Testis (tissue), 3 donors: ENCODE results near the gene NOXO1. TPM values are rescaled to one million over a fixed set of nuclear protein-coding genes. Genes with fewer than 3 reads are reported as not detected.

Experiments used
- DNase-seq: peaks from one replicate; pipeline ENCODE4 v3.0.0-alpha.2; 2019
- H3K27ac ChIP-seq, 2 donors: fragments of 200-600 bp; sonication (generic); one replicate each; pipeline ENCODE4 v1.5.1; 2019
- H3K27me3 ChIP-seq: fragments of 200-600 bp; sonication (generic); one replicate; pipeline ENCODE4 v1.5.1; 2019
- H3K36me3 ChIP-seq: fragments of 200-600 bp; sonication (generic); one replicate; pipeline ENCODE4 v1.5.1; 2017; ENCODE audit warnings: low read depth; ENCODE audit errors: missing control alignments
- H3K4me1 ChIP-seq: fragments of 200-600 bp; sonication (generic); one replicate; pipeline ENCODE4 v1.5.1; 2019
- H3K4me3 ChIP-seq, 2 donors: fragments of 200-600 bp; sonication (generic); one replicate each; pipeline ENCODE4 v1.5.1; 2017 to 2019
- H3K9me3 ChIP-seq: fragments of 200-600 bp; sonication (generic); one replicate; pipeline ENCODE4 v1.5.1; 2017
- POLR2A ChIP-seq: fragments of 450-650 bp; IDR thresholded peaks from one replicate; pipeline ENCODE4 v1.6.1; 2017; ENCODE audit warnings: antibody characterized with exemption, mild to moderate bottlenecking, moderate library complexity
- whole genome bisulfite sequencing, 2 donors: methylation state at CpG; one replicate each; pipeline ENCODE4 v1.1.5; 2018; 5-methylcytosine and 5-hydroxymethylcytosine counted together
- intact Hi-C: fragments of 100-400 bp; cut with DNase I; formaldehyde crosslinking; loops from one replicate; pipeline ENCODE4 v1.15.1; 2023; ENCODE audit warnings: low total_unique reads
- polyA plus RNA-seq: library from polyadenylated mRNA; stranded (reverse); fragments of 350-450 nt; fragmentation: Illumina TruSeq; extraction: RNeasy Lipid Tissue Mini Kit (QIAGEN cat#74804); gene quantifications from one replicate; pipeline ENCODE4 v1.2.3, GENCODE V29; 2014; ENCODE audit warnings: low read depth, low replicate concordance; ENCODE audit not compliant: insufficient read depth
- small RNA-seq, 2 donors: library from RNA; depleted of rRNA; stranded (forward); fragments of <200 nt; gene quantifications; one replicate each; pipeline ENCODE3, GENCODE V24; 2016
- total RNA-seq, 2 donors: library from RNA; depleted of rRNA; stranded (reverse); fragments of >200 nt; gene quantifications; one replicate each; pipeline ENCODE4 v1.2.3, GENCODE V29; 2016
- TF ChIP-seq, protein P1 (sequence below), 3 experiments: fragments of 450-650 bp in 2 of 3; fragments of 200-600 bp in 1 of 3; sonication (generic) in 1 of 3; IDR thresholded peaks; one replicate each; pipeline ENCODE4 v1.5.1; 2016 to 2019; ENCODE audit warnings: antibody characterized with exemption in 3 of 3, mild to moderate bottlenecking in 2 of 3, moderate library complexity in 1 of 3

The NOXO1 gene
- total and polyA plus RNA-seq, 3 donors from 2014 or later: 3.7 to 7.6 (median 4.8) TPM

DNA sequence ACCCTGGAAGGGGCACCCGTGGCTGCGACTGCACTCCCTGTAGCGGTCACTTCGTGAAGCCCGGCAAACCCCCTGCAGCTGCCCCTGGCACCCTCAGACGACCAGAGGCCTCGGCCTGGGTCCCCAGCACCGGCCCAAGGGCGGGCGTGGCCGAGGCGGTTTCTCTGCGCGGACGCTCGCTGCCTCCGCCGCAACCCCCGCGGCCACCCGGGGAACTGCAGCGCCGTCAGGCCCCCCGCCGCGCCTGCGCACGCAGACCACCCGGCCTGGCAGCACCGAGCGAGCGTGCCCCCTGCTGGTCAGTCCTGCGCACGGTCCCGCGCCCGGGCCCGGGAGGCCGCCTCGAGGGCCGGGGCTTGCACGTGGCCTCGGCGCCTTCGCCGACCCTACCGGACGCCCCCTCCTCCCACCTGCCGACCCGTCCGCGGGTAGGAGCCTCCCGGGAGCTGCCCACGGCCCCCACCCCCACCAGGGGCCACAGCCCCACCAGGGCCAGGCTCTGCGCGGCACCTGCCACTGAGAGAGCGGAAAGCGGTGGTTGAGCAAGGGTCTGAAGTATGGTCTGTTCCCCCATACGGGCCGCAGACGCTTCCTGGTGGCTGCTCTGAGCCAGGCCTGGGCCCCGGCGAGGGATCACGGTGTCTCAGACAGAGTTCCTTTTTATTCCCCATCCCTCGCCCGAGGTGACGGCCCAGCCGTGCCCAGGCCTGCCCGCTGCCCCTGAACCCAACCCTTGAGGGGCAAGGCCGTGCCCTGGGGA, 51.5 kb downstream of the NOXO1 start:
- peak; percentile 91 for DNase-seq
- intact Hi-C loops: no loop called here
- Histone ChIP-seq H3K4me3 (peak overlapping the region; percentile 56 to 72), H3K27ac (peak overlapping the region in 1 of 2 donors; percentile 81), H3K4me1 (no peaks in the 10 kb centered on the region), H3K27me3 (no peaks in the 10 kb centered on the region), H3K9me3 (no peaks in the 10 kb centered on the region), H3K36me3 (no peaks in the 10 kb centered on the region)
- TF ChIP-seq, protein P1, sequence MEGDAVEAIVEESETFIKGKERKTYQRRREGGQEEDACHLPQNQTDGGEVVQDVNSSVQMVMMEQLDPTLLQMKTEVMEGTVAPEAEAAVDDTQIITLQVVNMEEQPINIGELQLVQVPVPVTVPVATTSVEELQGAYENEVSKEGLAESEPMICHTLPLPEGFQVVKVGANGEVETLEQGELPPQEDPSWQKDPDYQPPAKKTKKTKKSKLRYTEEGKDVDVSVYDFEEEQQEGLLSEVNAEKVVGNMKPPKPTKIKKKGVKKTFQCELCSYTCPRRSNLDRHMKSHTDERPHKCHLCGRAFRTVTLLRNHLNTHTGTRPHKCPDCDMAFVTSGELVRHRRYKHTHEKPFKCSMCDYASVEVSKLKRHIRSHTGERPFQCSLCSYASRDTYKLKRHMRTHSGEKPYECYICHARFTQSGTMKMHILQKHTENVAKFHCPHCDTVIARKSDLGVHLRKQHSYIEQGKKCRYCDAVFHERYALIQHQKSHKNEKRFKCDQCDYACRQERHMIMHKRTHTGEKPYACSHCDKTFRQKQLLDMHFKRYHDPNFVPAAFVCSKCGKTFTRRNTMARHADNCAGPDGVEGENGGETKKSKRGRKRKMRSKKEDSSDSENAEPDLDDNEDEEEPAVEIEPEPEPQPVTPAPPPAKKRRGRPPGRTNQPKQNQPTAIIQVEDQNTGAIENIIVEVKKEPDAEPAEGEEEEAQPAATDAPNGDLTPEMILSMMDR (IDR thresholded peaks at IDR 0.05): peak; percentile 97 to 100 (median 100)
- no peak for TF ChIP-seq POLR2A
- 20 to 32% methylated on average over 1 to 25 of the region's 70 CpGs for WGBS, 2 donors

DNA sequence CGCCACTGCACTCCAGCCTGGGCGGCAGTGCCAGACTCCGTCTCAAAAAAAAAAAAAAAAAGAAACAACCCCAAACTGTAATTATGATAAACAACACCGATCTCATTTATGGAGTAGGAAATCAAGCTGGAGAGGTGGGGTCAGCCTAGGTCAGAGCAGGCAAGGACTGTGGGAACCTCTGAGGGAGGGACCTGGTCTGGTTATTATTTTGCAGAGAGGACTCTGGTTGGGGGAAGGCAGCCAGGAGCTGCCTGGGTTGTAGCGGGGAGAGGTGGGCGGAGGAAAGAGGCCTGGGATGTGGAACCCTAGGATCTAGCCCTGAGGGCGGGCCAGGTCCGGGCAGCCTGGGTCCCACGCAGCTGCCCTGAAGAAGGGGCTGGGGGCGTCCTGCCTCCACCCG, 52.2 kb downstream of the NOXO1 start:
- Histone ChIP-seq H3K27me3 (no peaks in the 10 kb centered on the region), H3K9me3 (no peaks in the 10 kb centered on the region), H3K4me3 (peak overlapping the region; percentile 56 to 72), H3K4me1 (no peaks in the 10 kb centered on the region), H3K27ac (peak overlapping the region in 1 of 2 donors; percentile 81), H3K36me3 (no peaks in the 10 kb centered on the region)
- intact Hi-C loops: no loop called here
- peak; percentile 35 for DNase-seq
- TF ChIP-seq, protein P1 (IDR thresholded peaks at IDR 0.05): no peak
- TF ChIP-seq POLR2A: no peak
- 10 to 11% methylated on average over 5 to 11 of the region's 11 CpGs for WGBS, 2 donors

Small RNA genes lying within 50 kb of the gene (small RNA-seq; reads per million reads assigned to genes)
- gene AC005363.2 (0 reads per million in 2 donors), gene RN7SL219P (0 reads per million in 2 donors), gene SNORA10 (0 reads per million in 2 donors), gene SNORA64 (0 reads per million in 2 donors)

Other genes with a start within 250 kb of the NOXO1 start
Only the 30 nearest of the 31 such genes appear.
- gene NME3, start 209.9 kb downstream of the NOXO1 start, total RNA-seq: 100 to 1,000 TPM; 100 to 119 TPM
- 29.3 TPM for gene NME3, start 209.9 kb downstream of the NOXO1 start, polyA plus RNA-seq
- gene EME2, start 208.7 kb downstream of the NOXO1 start, total RNA-seq: 10 to 100 TPM; 20.3 to 34.2 TPM
- 12.5 TPM for gene EME2, start 208.7 kb downstream of the NOXO1 start, polyA plus RNA-seq
- 10 to 100 TPM; 66.5 to 81.6 TPM for gene MRPS34, start 208.3 kb downstream of the NOXO1 start, total RNA-seq
- 49.2 TPM for gene MRPS34, start 208.3 kb downstream of the NOXO1 start, polyA plus RNA-seq
- gene SPSB3, start 198.9 kb downstream of the NOXO1 start, total RNA-seq: 100 to 1,000 TPM; 111 to 114 TPM
- gene SPSB3, start 198.9 kb downstream of the NOXO1 start, polyA plus RNA-seq: 43.8 TPM
- gene NUBP2, start 198.5 kb downstream of the NOXO1 start, total RNA-seq: 10 to 100 TPM; 81.5 to 90.8 TPM
- gene NUBP2, start 198.5 kb downstream of the NOXO1 start, polyA plus RNA-seq: 49.8 TPM
- 1 to 10 TPM; 3.2 to 6.7 TPM for gene IGFALS, start 187.8 kb downstream of the NOXO1 start, total RNA-seq
- 0.38 TPM for gene IGFALS, start 187.8 kb downstream of the NOXO1 start, polyA plus RNA-seq
- 100 to 1,000 TPM; 163 to 176 TPM for gene HAGH, start 154.6 kb downstream of the NOXO1 start, total RNA-seq
- 266 TPM for gene HAGH, start 154.6 kb downstream of the NOXO1 start, polyA plus RNA-seq
- 10 to 100 TPM; 57.5 to 65.8 TPM for gene FAHD1, start 154.3 kb downstream of the NOXO1 start, total RNA-seq
- 20.6 TPM for gene FAHD1, start 154.3 kb downstream of the NOXO1 start, polyA plus RNA-seq
- gene MEIOB, start 109.3 kb downstream of the NOXO1 start, total RNA-seq: 10 to 100 TPM; 34.6 to 53.9 TPM
- 53.8 TPM for gene MEIOB, start 109.3 kb downstream of the NOXO1 start, polyA plus RNA-seq
- gene HS3ST6, start 63.1 kb downstream of the NOXO1 start, total RNA-seq: 1 to 10 TPM in 1 of 2 donors, under 1 TPM in 1; 0.94 to 1.6 TPM
- 0.34 TPM for gene HS3ST6, start 63.1 kb downstream of the NOXO1 start, polyA plus RNA-seq
- 10 to 100 TPM; 17.5 to 19.8 TPM for gene MSRB1, start 38.3 kb downstream of the NOXO1 start, total RNA-seq
- gene MSRB1, start 38.3 kb downstream of the NOXO1 start, polyA plus RNA-seq: 35.2 TPM
- gene RPL3L, start 26.8 kb downstream of the NOXO1 start, total RNA-seq: 1 to 10 TPM; 7.3 to 9.8 TPM
- gene RPL3L, start 26.8 kb downstream of the NOXO1 start, polyA plus RNA-seq: 10.4 TPM
- gene NDUFB10, start 21.9 kb downstream of the NOXO1 start, total RNA-seq: 100 to 1,000 TPM; 127 to 211 TPM
- 186 TPM for gene NDUFB10, start 21.9 kb downstream of the NOXO1 start, polyA plus RNA-seq
- gene RPS2, start 16.6 kb downstream of the NOXO1 start, total RNA-seq: 1,000 to 10,000 TPM in 1 of 2 donors, 100 to 1,000 TPM in 1; 744 to 1,779 TPM
- 1,272 TPM for gene RPS2, start 16.6 kb downstream of the NOXO1 start, polyA plus RNA-seq
- 100 to 1,000 TPM in 1 of 2 donors, 10 to 100 TPM in 1; 86.7 to 210 TPM for gene RNF151, start 14.6 kb downstream of the NOXO1 start, total RNA-seq
- gene RNF151, start 14.6 kb downstream of the NOXO1 start, polyA plus RNA-seq: 153 TPM
- gene TBL3, start 9.4 kb downstream of the NOXO1 start, total RNA-seq: 100 to 1,000 TPM in 1 of 2 donors, 10 to 100 TPM in 1; 83.4 to 109 TPM
- 77.1 TPM for gene TBL3, start 9.4 kb downstream of the NOXO1 start, polyA plus RNA-seq
- 10 to 100 TPM; 25.7 to 25.8 TPM for gene GFER, start 2.7 kb upstream of the NOXO1 start, total RNA-seq
- 40.0 TPM for gene GFER, start 2.7 kb upstream of the NOXO1 start, polyA plus RNA-seq
- gene SYNGR3, start 8.5 kb upstream of the NOXO1 start, total RNA-seq: 10 to 100 TPM; 20.9 to 33.5 TPM
- 10.0 TPM for gene SYNGR3, start 8.5 kb upstream of the NOXO1 start, polyA plus RNA-seq
- gene ZNF598, start 28.4 kb upstream of the NOXO1 start, total RNA-seq: 10 to 100 TPM; 80.4 to 94.6 TPM
- 46.3 TPM for gene ZNF598, start 28.4 kb upstream of the NOXO1 start, polyA plus RNA-seq
- 1 to 10 TPM; 7.3 to 8.2 TPM for gene NPW, start 38.3 kb upstream of the NOXO1 start, total RNA-seq
- gene NPW, start 38.3 kb upstream of the NOXO1 start, polyA plus RNA-seq: 3.9 TPM
- 10 to 100 TPM; 54.1 to 59.9 TPM for gene NHERF2, start 45.4 kb upstream of the NOXO1 start, total RNA-seq
- 50.6 TPM for gene NHERF2, start 45.4 kb upstream of the NOXO1 start, polyA plus RNA-seq
- gene NTHL1, start 66.4 kb upstream of the NOXO1 start, total RNA-seq: 10 to 100 TPM; 24.6 to 35.6 TPM
- gene NTHL1, start 66.4 kb upstream of the NOXO1 start, polyA plus RNA-seq: 18.0 TPM
- gene TSC2, start 66.5 kb upstream of the NOXO1 start, total RNA-seq: 100 to 1,000 TPM; 222 to 271 TPM
- 136 TPM for gene TSC2, start 66.5 kb upstream of the NOXO1 start, polyA plus RNA-seq
- gene PKD1, start 154.4 kb upstream of the NOXO1 start, total RNA-seq: 100 to 1,000 TPM; 323 to 337 TPM
- 83.4 TPM for gene PKD1, start 154.4 kb upstream of the NOXO1 start, polyA plus RNA-seq
- gene RAB26, start 167.2 kb upstream of the NOXO1 start, total RNA-seq: 1 to 10 TPM; 3.2 to 3.6 TPM
- gene RAB26, start 167.2 kb upstream of the NOXO1 start, polyA plus RNA-seq: 1.5 TPM
- gene TRAF7, start 174.3 kb upstream of the NOXO1 start, total RNA-seq: 10 to 100 TPM; 36.0 to 46.1 TPM
- gene TRAF7, start 174.3 kb upstream of the NOXO1 start, polyA plus RNA-seq: 44.6 TPM
- 100 to 1,000 TPM in 1 of 2 donors, 1 to 10 TPM in 1; 6.4 to 159 TPM for gene CASKIN1, start 215.1 kb upstream of the NOXO1 start, total RNA-seq
- gene CASKIN1, start 215.1 kb upstream of the NOXO1 start, polyA plus RNA-seq: 2.1 TPM
- 100 to 1,000 TPM in 1 of 2 donors, 10 to 100 TPM in 1; 95.4 to 113 TPM for gene MLST8, start 224.0 kb upstream of the NOXO1 start, total RNA-seq
- 89.0 TPM for gene MLST8, start 224.0 kb upstream of the NOXO1 start, polyA plus RNA-seq
- gene BRICD5, start 229.4 kb upstream of the NOXO1 start, total RNA-seq: 10 to 100 TPM; 37.8 to 66.5 TPM
- gene BRICD5, start 229.4 kb upstream of the NOXO1 start, polyA plus RNA-seq: 25.1 TPM
- gene PGP, start 233.4 kb upstream of the NOXO1 start, total RNA-seq: 100 to 1,000 TPM in 1 of 2 donors, 10 to 100 TPM in 1; 50.0 to 118 TPM
- 56.3 TPM for gene PGP, start 233.4 kb upstream of the NOXO1 start, polyA plus RNA-seq